DMS 273 (cell line): ENCODE data around the gene ISLR2.

Experiments used
- DNase-seq: peaks from one replicate; lab custom pipeline; 2025; ENCODE audit not compliant: unreplicated experiment; lab: John Stamatoyannopoulos, UW

ISLR2 gene

GRCh38 chr15:74128785-74129585, 1.4 kb upstream of the ISLR2 start:
- no peak for DNase-seq

- DNase-seq: no peak
Measured at GRCh38 chr15:74129586-74130154, 716 bp upstream of the ISLR2 start.

DNA sequence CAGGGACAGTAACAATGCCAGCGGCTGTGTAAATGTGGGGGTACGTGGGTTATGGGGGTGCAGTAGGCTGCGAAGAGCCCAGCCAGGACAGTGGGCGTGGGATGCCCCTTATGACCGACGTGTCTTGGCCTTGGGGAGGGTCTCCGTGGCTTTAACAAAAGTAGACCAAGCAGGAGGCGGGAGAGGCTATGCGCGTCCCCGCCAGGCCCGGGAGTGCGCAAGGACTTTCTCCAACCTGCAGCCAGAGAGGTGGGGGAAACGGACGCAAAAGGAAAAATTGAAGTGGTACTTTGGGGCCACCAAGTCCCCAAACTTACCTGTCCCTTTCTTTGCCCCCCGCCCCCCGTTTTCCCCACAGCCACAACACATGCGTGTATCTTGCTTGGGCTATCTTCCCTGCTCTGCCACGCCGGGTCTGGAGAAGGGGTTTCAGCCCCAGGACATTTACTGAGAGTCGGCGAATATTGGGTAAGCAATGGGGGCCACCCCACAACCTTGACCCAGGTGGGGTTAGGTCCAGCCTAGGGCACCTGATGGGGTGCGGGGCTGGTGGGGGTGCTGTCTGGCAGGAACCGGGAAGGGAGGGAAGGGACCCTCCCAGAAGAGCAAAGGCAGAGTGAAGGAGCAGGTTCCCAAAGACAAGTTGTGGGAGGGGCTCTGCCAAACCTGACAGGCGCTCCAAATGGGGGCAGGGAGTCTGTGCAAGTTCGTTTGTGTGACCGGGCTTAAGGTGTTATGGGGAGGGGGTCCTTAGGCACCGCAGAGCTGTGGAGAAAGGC, 652 bp downstream of the ISLR2 start:
- DNase-seq: no peak

DNA sequence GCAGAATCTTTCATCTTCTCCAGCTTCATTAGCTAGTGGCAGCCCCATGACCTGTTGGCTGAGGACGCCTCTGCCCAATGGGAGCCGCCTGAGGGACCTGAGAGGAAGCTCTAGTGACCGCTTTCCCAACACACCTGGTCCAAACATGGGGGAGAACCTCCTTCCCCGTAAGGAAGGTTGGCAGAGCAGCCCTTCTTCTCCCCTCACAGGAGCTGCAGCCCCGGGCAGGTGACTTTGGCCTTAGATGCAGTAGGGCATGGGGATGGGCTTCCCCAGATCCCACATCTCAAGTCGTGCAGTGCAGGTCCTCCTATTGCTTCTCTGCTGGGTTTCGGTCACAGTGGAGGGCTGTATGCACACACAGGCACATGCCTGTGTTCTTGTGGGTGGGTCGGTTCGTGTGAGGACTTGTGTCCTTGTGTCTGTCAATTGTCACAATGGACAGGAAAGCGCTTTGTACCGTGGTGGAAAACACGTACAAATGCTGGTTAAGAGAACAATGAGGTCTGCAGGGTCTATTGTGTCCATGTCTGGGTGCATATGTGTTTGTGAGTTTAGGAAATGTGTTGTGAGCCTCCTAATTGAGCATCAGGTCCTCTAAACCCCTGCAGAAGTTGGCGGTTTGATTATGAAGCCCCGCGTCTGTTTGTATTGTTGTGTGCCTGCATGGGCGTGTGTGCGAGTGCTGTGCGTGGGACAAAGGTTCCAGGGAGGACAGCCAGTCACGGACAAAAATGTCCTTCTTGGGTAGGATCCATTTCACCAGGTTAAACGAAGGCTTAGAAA, 1.4 kb downstream of the ISLR2 start:
- DNase-seq: no peak

DNA sequence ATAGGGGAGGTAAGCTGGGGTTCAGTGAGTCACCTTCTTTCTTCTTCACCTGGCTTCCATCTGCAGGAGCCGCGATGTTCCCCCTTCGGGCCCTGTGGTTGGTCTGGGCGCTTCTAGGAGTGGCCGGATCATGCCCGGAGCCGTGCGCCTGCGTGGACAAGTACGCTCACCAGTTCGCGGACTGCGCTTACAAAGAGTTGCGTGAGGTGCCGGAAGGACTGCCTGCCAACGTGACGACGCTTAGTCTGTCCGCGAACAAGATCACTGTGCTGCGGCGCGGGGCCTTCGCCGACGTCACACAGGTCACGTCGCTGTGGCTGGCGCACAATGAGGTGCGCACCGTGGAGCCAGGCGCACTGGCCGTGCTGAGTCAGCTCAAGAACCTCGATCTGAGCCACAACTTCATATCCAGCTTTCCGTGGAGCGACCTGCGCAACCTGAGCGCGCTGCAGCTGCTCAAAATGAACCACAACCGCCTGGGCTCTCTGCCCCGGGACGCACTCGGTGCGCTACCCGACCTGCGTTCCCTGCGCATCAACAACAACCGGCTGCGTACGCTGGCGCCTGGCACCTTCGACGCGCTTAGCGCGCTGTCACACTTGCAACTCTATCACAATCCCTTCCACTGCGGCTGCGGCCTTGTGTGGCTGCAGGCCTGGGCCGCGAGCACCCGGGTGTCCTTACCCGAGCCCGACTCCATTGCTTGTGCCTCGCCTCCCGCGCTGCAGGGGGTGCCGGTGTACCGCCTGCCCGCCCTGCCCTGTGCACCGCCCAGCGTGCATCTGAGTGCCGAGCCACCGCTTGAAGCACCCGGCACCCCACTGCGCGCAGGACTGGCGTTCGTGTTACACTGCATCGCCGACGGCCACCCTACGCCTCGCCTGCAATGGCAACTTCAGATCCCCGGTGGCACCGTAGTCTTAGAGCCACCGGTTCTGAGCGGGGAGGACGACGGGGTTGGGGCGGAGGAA, 2.6 kb downstream of the ISLR2 start:
- no peak for DNase-seq

DNA sequence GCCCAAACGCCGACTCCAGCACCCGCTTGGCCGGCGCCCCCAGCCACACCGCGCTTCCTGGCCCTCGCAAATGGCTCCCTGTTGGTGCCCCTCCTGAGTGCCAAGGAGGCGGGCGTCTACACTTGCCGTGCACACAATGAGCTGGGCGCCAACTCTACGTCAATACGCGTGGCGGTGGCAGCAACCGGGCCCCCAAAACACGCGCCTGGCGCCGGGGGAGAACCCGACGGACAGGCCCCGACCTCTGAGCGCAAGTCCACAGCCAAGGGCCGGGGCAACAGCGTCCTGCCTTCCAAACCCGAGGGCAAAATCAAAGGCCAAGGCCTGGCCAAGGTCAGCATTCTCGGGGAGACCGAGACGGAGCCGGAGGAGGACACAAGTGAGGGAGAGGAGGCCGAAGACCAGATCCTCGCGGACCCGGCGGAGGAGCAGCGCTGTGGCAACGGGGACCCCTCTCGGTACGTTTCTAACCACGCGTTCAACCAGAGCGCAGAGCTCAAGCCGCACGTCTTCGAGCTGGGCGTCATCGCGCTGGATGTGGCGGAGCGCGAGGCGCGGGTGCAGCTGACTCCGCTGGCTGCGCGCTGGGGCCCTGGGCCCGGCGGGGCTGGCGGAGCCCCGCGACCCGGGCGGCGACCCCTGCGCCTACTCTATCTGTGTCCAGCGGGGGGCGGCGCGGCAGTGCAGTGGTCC, 3.5 kb downstream of the ISLR2 start:
- no peak for DNase-seq

GRCh38 chr15:74134387-74135027, 4.1 kb downstream of the ISLR2 start:
- DNase-seq: no peak

DNA sequence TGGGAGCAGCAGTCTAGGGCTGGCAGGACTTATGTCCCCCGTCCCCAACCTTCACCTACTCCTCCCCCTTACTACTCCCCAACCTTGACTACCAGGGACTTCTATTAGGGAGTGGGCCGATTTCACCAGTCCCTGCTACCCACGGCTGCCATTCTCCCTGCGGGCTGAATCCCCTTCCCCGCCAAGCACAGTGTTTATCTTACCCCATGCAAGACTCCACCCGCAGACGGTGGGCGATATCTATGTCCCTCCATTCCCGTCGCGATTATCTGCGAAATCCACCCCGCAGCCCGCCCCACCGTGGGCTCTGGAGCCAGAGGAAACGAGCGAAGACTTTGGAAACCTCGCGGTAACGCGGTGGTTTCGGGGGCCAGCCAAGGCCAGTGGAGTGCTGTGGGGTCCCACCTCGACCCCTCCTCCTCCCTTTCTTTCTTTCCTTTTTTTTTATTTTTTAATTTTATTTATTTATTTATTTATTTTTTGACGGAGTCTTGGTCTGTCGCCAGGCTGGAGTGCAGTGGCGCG, 4.7 kb downstream of the ISLR2 start:
- no peak for DNase-seq

DNA sequence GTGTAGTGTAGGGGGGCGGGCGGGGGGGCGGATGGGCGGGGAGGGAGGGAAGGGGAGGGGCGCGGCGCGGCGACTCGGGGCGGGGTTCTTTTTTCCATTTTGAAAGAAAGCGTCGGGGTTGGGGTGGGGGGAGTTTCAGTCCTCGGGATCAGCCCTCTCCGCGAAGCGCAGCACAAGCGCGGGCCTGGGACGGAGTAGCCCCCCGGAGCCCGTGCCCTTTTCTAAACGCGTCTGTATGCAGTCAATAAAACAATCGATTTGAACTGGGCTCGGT, 6.1 kb downstream of the ISLR2 start:
- DNase-seq: no peak

DNA sequence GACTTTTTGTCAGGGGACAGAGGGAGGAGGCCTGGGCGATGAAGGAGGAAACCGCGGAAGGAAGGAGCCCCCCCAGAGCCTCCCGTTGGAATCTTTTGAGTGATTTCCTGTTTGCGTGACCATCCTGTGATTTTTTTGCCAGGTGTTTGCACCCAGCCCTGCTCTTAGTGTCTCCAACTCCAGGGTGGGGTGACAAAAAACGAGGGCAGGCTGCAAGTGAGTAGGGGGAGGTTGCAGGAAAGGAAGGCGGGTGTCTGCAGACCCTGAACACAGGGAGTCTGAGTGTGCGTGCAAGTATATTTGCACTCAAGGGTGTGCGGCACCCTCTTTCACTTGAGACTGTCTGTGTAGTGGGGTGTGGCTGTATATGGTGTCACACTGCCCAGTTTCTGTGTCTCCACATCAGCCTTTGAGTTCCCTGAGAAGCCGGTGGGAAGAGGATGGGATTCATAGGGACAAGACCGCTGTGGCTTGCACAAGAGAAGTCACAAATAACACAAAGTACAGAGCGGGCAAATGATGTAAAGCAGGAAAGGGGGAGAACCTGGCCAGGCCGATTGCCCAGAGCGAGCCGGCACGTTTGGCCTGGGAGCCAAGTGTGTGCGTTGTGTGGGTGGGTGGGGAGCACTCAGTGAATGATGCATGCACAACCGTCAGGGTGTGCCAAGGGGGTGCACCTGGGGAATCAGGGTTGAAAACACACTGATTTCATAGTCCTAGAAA, 6.6 kb downstream of the ISLR2 start:
- DNase-seq: no peak

DNA sequence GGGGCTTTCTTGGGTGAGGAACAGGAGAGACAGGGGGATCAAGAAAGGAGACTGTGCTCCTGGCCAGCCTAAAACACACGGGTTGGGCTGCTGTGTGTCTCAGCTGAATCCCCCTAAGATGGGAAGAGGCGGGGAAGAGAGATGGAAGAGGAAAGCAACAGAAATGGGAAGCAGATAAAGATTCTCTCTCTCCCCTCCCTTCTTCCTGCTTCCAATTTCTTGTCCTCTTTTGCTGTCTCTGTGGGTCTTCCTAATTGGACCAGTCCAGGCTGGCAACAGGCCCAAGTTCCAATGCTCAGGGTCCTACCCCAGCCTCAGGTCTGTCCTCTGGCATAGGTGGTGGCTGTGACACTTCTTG, 7.1 kb downstream of the ISLR2 start:
- DNase-seq: no peak

- DNase-seq: no peak
Measured at GRCh38 chr15:74138642-74139041, 8.3 kb downstream of the ISLR2 start.

- no peak for DNase-seq
Measured at GRCh38 chr15:74141591-74141990, 11.2 kb downstream of the ISLR2 start.

DNA sequence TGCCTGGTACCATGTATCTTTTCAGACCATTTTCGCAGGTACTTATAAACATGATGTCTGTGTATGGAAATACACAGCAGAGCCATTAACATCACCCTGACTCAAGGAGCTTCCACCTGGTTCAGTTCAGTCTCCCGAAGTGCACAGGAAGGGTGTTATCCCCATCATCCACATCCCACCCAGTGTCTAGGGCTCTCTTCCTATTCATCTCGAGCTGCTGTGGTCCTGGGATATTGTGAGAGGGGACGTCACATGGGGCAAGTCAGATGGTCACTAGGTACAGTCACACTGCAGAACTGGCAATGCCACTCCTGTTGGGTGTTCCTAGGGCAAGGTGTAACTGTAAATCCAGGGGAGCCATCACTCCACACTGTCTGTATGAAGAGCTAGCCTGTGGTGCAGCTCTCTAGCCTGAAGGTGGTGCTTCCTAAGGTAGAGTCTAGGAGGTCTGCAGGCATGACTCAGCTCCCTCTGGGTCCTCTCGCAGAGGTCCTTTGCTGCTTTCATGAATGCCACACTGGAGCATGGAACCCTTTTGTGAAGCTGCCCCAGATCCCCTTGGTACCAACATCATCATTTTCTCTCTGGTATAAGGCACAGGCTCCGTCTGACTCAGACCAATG, 13.9 kb downstream of the ISLR2 start:
- peak; percentile 46 for DNase-seq

- no peak for DNase-seq
Measured at GRCh38 chr15:74146277-74146800, 16.0 kb downstream of the ISLR2 start.

DNA sequence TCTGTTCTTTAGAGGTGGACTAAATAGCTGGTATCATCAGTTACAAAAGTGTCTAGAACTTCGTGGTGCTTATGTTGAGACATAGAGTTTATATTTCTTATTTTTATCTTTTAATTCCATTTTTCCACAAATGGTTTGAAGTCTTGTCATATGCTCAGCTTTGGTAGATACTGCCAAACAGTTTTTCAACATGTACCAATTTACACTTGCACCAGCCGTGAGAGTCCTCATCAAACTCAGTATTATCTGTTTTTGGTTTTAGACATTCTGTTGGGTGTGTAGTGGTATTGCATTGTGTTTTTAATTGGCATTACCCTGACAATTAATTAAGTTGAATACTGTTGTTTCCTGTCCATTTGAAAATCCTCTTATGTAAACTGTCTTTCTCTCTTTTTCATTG, 16.7 kb downstream of the ISLR2 start:
- no peak for DNase-seq

GRCh38 chr15:74155766-74156417, 25.5 kb downstream of the ISLR2 start:
- DNase-seq: no peak
